Natural killer cell (primary cell): ENCODE results near the gene PLD4. TPM values are rescaled to one million over a fixed set of nuclear protein-coding genes. Genes with fewer than 3 reads are reported as not detected.

Source experiments
- ATAC-seq, 3 donors: fragments of 150-1000 bp in 2 of 3; fragments of 200-7000 bp in 1 of 3; cut with Tn5 transposase; 1 replicate in 1 of 3; 2 replicates in 2 of 3; pipeline ENCODE4 v1.10.0; 2021; ENCODE audit warnings: mild to moderate bottlenecking in 2 of 3, moderate library complexity in 2 of 3
- DNase-seq, 2 donors: peaks; one replicate each; pipeline versions ENCODE4 v3.0.0 to v3.0.0-alpha.2; 2013 to 2021; ENCODE audit warnings: mixed read lengths in 1 of 2
- H3K27ac ChIP-seq: one replicate; pipeline ENCODE4 v1.5.1; 2013; ENCODE audit warnings: mild to moderate bottlenecking, low read length
- H3K27me3 ChIP-seq: one replicate; pipeline ENCODE4 v1.6.1; 2013; ENCODE audit warnings: low read length; ENCODE audit not compliant: control insufficient read depth, insufficient read depth
- H3K36me3 ChIP-seq: one replicate; pipeline ENCODE4 v1.6.1; 2013; ENCODE audit warnings: low read length; ENCODE audit not compliant: control insufficient read depth, insufficient read depth
- H3K4me1 ChIP-seq: one replicate; pipeline ENCODE4 v1.6.1; 2013; ENCODE audit warnings: low read length; ENCODE audit not compliant: control insufficient read depth, insufficient read depth
- H3K4me3 ChIP-seq: one replicate; pipeline ENCODE4 v1.5.1; 2013; ENCODE audit warnings: low read length
- H3K9me3 ChIP-seq: one replicate; pipeline ENCODE4 v1.6.1; 2013; ENCODE audit warnings: low read length; ENCODE audit not compliant: control insufficient read depth, insufficient read depth
- H3K27ac Mint-ChIP-seq, 2 donors: one replicate each; pipeline ENCODE4 v1.8.0; 2022; ENCODE audit warnings: mild to moderate bottlenecking in 2 of 2, mixed read lengths in 2 of 2, moderate library complexity in 1 of 2
- H3K27me3 Mint-ChIP-seq, 2 donors: one replicate each; pipeline ENCODE4 v1.8.0; 2022; ENCODE audit warnings: low read depth in 2 of 2, mixed read lengths in 2 of 2
- H3K36me3 Mint-ChIP-seq: one replicate; pipeline ENCODE4 v1.8.0; 2022; ENCODE audit warnings: mixed read lengths
- H3K4me1 Mint-ChIP-seq, 2 donors: one replicate each; pipeline ENCODE4 v1.8.0; 2022; ENCODE audit warnings: mixed read lengths in 2 of 2
- H3K4me3 Mint-ChIP-seq: one replicate; pipeline ENCODE4 v1.8.0; 2022; ENCODE audit warnings: mild to moderate bottlenecking, moderate library complexity, mixed read lengths
- H3K9me3 Mint-ChIP-seq, 2 donors: one replicate each; pipeline ENCODE4 v1.8.0; 2022; ENCODE audit warnings: mixed read lengths in 2 of 2
- CTCF ChIP-seq: fragments of 200-600 bp; IDR thresholded peaks from one replicate; pipeline ENCODE4 v1.8.0; 2022; ENCODE audit warnings: antibody characterized with exemption
- WGBS: methylation state at CpG from one replicate; pipeline ENCODE4 v1.1.7; 2013; ENCODE audit warnings: missing lambda C conversion rate; ENCODE audit not compliant: insufficient coverage; 5-methylcytosine and 5-hydroxymethylcytosine counted together
- intact Hi-C: fragments of 100-400 bp; cut with micrococcal nuclease; formaldehyde crosslinking; loops from one replicate; pipeline ENCODE4 v1.14.2; 2022
- total RNA-seq, 4 donors: library from RNA; stranded (reverse); fragments of 120-200 nt in 1 of 4; gene quantifications; one replicate each; pipeline versions ENCODE4 v1.2.3 to v1.2.4, GENCODE V29; 2013 to 2022

PLD4 gene
- total RNA-seq, 3 donors from 2014 or later (not counting 1 experiment from before 2014, with no cell fraction given), result 1.7 to 7.2 (median 2.9) TPM

DNA sequence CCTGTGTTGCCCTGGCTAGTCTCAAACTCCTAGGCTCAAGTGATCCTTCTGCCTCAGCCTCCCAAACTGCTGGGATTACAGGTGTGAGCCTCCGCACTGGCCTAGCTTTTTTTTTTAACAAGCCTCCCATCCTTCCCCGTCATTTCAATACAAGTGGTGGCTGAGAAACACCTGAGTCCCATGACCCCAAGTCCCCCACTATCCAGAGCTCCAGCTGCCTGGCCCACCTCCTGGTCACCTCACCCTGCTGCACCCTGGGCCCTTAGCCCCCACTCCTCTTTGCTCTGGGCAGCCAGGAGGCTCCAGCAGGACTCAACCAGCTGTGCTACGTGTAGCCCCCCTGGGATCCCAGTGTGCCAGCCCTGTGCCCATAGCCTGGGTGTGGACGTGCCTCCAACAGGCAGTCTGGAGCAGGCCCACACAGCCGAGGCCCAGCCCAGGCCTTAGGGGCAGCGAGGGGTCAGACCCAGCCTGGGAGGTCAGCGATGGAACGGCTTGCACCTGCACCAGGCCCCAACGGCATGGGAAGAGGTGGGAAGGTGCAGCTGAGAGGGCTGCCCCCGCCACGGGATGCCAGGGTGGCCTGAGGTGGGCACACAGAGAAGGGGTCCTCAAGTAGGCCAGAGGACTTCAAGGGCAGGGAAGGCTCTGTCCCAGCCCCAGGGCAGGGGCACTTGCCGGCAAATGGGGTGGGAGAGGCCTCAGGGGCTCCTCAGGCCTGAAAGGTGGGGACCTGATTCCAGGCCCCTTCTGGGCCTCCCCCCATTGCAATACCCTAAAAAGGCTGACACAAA is 47.0 kb downstream of the PLD4 start:
- 90% methylated on average over 12 of the region's 12 CpGs for WGBS

GRCh38 chr14:104972301-104973134 is 47.8 kb downstream of the PLD4 start:
- H3K4me3 Mint-ChIP-seq, result no peak overlapping the region
- Histone ChIP-seq H3K4me3 (no peak overlapping the region), H3K9me3 (no peaks in the 10 kb centered on the region), H3K36me3 (no peaks in the 10 kb centered on the region), H3K4me1 (peaks cover 12% of the 10 kb centered on the region), H3K27me3 (peaks cover 13% of the 10 kb centered on the region), H3K27ac (no peak overlapping the region)
- no peak for TF ChIP-seq CTCF
- peaks cover 8 to 12% of the 10 kb centered on the region in 2 donors for H3K27me3 Mint-ChIP-seq
- H3K4me1 Mint-ChIP-seq, result peaks cover 8 to 12% of the 10 kb centered on the region in 2 donors
- H3K27ac Mint-ChIP-seq, result no peak overlapping the region
- no peak for ATAC-seq
- intact Hi-C loops, result loop anchor here (10.0 kb wide), 1 partner anchor 382 kb away; no protein-coding TSS in a partner anchor
- DNase-seq, result no peak
- H3K9me3 Mint-ChIP-seq, result no peaks in the 10 kb centered on the region
- WGBS, result 86% methylated on average over 28 of the region's 28 CpGs
- no peaks in the 10 kb centered on the region for H3K36me3 Mint-ChIP-seq

More for the DNA sequence above, 47.0 kb downstream of the PLD4 start:
- Mint-ChIP-seq H3K9me3 (no peaks in the 10 kb centered on the region), H3K4me1 (peaks cover 6 to 9% of the 10 kb centered on the region in 2 donors), H3K4me3 (no peak overlapping the region), H3K27me3 (peaks cover 8 to 9% of the 10 kb centered on the region in 2 donors), H3K27ac (no peak overlapping the region), H3K36me3 (no peaks in the 10 kb centered on the region)
- intact Hi-C loops, result loop anchor here (10.0 kb wide), 1 partner anchor 383 kb away; no protein-coding TSS in a partner anchor
- Histone ChIP-seq H3K9me3 (no peaks in the 10 kb centered on the region), H3K27ac (no peak overlapping the region), H3K4me1 (peaks cover 9% of the 10 kb centered on the region), H3K36me3 (no peaks in the 10 kb centered on the region), H3K27me3 (peaks cover 5% of the 10 kb centered on the region), H3K4me3 (no peak overlapping the region)
- ATAC-seq (no peak), DNase-seq (no peak)
- TF ChIP-seq CTCF, result no peak

DNA sequence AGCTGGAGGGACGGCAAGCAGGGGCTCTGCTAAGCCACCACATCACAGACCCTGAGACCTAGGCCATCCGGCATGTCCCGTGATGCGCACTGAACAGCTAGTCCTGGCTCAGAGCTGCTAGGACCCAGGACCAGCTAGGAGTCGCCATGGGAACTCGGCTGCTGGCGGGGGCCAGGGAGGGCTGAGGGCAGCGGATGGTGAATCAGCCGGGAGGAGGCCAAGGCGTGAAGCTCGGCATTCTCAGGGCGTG is 48.4 kb downstream of the PLD4 start:
- H3K4me1 Mint-ChIP-seq, result peaks cover 11 to 16% of the 10 kb centered on the region in 2 donors
- peaks cover 12% of the 10 kb centered on the region for H3K4me1 ChIP-seq
- no peak overlapping the region for H3K4me3 Mint-ChIP-seq
- no peak for DNase-seq
- H3K27me3 Mint-ChIP-seq, result peaks cover 8 to 15% of the 10 kb centered on the region in 2 donors
- ATAC-seq, result no peak
- intact Hi-C loops, result loop anchor here (10.0 kb wide), 1 partner anchor 382 kb away; no protein-coding TSS in a partner anchor
- TF ChIP-seq CTCF, result no peak
- H3K4me3 ChIP-seq, result no peak overlapping the region
- peaks cover 16% of the 10 kb centered on the region for H3K27me3 ChIP-seq
- H3K27ac Mint-ChIP-seq, result no peak overlapping the region
- WGBS, result 88% methylated on average over 12 of the region's 12 CpGs
- no peaks in the 10 kb centered on the region for H3K36me3 ChIP-seq
- H3K9me3 ChIP-seq, result no peaks in the 10 kb centered on the region
- H3K36me3 Mint-ChIP-seq, result no peaks in the 10 kb centered on the region
- H3K27ac ChIP-seq, result no peak overlapping the region
- no peaks in the 10 kb centered on the region for H3K9me3 Mint-ChIP-seq
